HEK293 (cell line): ENCODE results near the gene HAAO.

Source experiments
- CTCF ChIA-PET: fragments of 350-600 bp; formaldehyde crosslinking; extraction: SDS; loops from one replicate; lab custom pipeline; 2021; ENCODE audit warnings: antibody characterized with exemption; lab: Yijun Ruan, JAX
- POLR2A ChIA-PET: fragments of 300-600 bp; formaldehyde crosslinking; extraction: SDS; loops from one replicate; lab custom pipeline; 2020; ENCODE audit warnings: antibody characterized with exemption, inconsistent platforms; lab: Yijun Ruan, JAX
- H3K27ac ChIP-seq: fragments of 200-500 bp; sonication (Bioruptor generic); 2 replicates; pipeline ENCODE4 v1.5.1; 2014; ENCODE audit warnings: low read depth, low read length, control low read depth, inconsistent platforms; ENCODE audit errors: extremely low read depth
- H3K36me3 ChIP-seq, 2 experiments: fragments of 200-500 bp in 1 of 2; sonication (Bioruptor generic) in 1 of 2; 1 replicate in 1 of 2; 2 replicates in 1 of 2; pipeline ENCODE4 v1.5.1; 2014 to 2017; ENCODE audit warnings: inconsistent platforms in 2 of 2, low read length in 2 of 2; ENCODE audit not compliant: control insufficient read depth in 2 of 2, insufficient read depth in 1 of 2
- H3K4me1 ChIP-seq: fragments of 200-500 bp; sonication (Bioruptor generic); 2 replicates; pipeline ENCODE4 v1.5.1; 2014; ENCODE audit warnings: mild to moderate bottlenecking, low read length, inconsistent platforms; ENCODE audit not compliant: control insufficient read depth, insufficient read depth
- H3K4me3 ChIP-seq: 2 replicates; pipeline ENCODE4 v1.5.1; 2011; ENCODE audit warnings: low read depth, mild to moderate bottlenecking, control low read depth, low read length, moderate library complexity
- H3K9me3 ChIP-seq: fragments of 200-500 bp; sonication (Bioruptor generic); 2 replicates; pipeline ENCODE4 v1.5.1; 2014; ENCODE audit warnings: low read depth, low read length, inconsistent platforms; ENCODE audit not compliant: control insufficient read depth, insufficient read depth
- KLF10 ChIP-seq: fragments of 450-650 bp; IDR thresholded peaks from 2 replicates; pipeline ENCODE4 v1.5.1; 2018; ENCODE audit warnings: missing biosample characterization, mild to moderate bottlenecking, missing genetic modification characterization
- KLF8 ChIP-seq: fragments of 450-650 bp; formaldehyde crosslinking; IDR thresholded peaks from 2 replicates; pipeline ENCODE4 v1.5.1; 2016; ENCODE audit warnings: missing biosample characterization, missing genetic modification characterization
- MZF1 ChIP-seq: fragments of 450-650 bp; formaldehyde crosslinking; IDR thresholded peaks from 2 replicates; pipeline ENCODE4 v1.5.1; 2017; ENCODE audit warnings: missing biosample characterization, missing genetic modification characterization, borderline replicate concordance
- ZBTB17 ChIP-seq: fragments of 450-650 bp; formaldehyde crosslinking; IDR thresholded peaks from 2 replicates; pipeline ENCODE4 v1.5.1; 2016; ENCODE audit warnings: missing biosample characterization, missing genetic modification characterization
- ZIC2 ChIP-seq: fragments of 450-650 bp; formaldehyde crosslinking; IDR thresholded peaks from 2 replicates; pipeline ENCODE4 v1.5.1; 2016; ENCODE audit warnings: missing biosample characterization, missing genetic modification characterization
- ZNF175 ChIP-seq: fragments of 450-650 bp; formaldehyde crosslinking; IDR thresholded peaks from 2 replicates; pipeline ENCODE4 v1.5.1; 2016; ENCODE audit warnings: missing biosample characterization, missing genetic modification characterization
- ZNF184 ChIP-seq: fragments of 450-650 bp; IDR thresholded peaks from 2 replicates; pipeline ENCODE4 v1.5.1; 2018; ENCODE audit warnings: missing biosample characterization, mild to moderate bottlenecking, missing genetic modification characterization
- ZNF292 ChIP-seq: fragments of 450-650 bp; formaldehyde crosslinking; IDR thresholded peaks from 2 replicates; pipeline ENCODE4 v1.5.1; 2016; ENCODE audit warnings: low read depth, missing biosample characterization, missing genetic modification characterization, borderline replicate concordance
- ZNF341 ChIP-seq: fragments of 450-650 bp; formaldehyde crosslinking; IDR thresholded peaks from 2 replicates; pipeline ENCODE4; 2016; ENCODE audit warnings: low read depth, missing biosample characterization, missing genetic modification characterization
- ZNF354C ChIP-seq: fragments of 450-650 bp; formaldehyde crosslinking; IDR thresholded peaks from 2 replicates; pipeline ENCODE4 v1.5.1; 2016; ENCODE audit warnings: missing biosample characterization, missing genetic modification characterization, low read depth, borderline replicate concordance
- ZNF362 ChIP-seq: fragments of 450-650 bp; formaldehyde crosslinking; IDR thresholded peaks from 2 replicates; pipeline ENCODE4 v1.5.1; 2016; ENCODE audit warnings: missing biosample characterization, missing genetic modification characterization
- ZNF521 ChIP-seq: fragments of 450-650 bp; formaldehyde crosslinking; IDR thresholded peaks from 2 replicates; pipeline ENCODE4 v1.5.1; 2017; ENCODE audit warnings: missing biosample characterization, mild to moderate bottlenecking, missing genetic modification characterization
- ZNF529 ChIP-seq: fragments of 450-650 bp; formaldehyde crosslinking; IDR thresholded peaks from 2 replicates; pipeline ENCODE4 v1.5.1; 2017; ENCODE audit warnings: missing genetic modification characterization, missing biosample characterization; ENCODE audit not compliant: insufficient replicate concordance
- ZNF558 ChIP-seq: fragments of 450-650 bp; formaldehyde crosslinking; IDR thresholded peaks from 2 replicates; pipeline ENCODE4 v1.5.1; 2016; ENCODE audit warnings: missing biosample characterization, missing genetic modification characterization
- ZNF585B ChIP-seq: fragments of 450-650 bp; formaldehyde crosslinking; IDR thresholded peaks from 2 replicates; pipeline ENCODE4 v1.5.1; 2016; ENCODE audit warnings: missing biosample characterization, missing genetic modification characterization
- ZNF624 ChIP-seq: fragments of 450-650 bp; formaldehyde crosslinking; IDR thresholded peaks from 2 replicates; pipeline ENCODE4 v1.5.1; 2017; ENCODE audit warnings: missing biosample characterization, missing genetic modification characterization
- ZNF658 ChIP-seq: fragments of 450-650 bp; formaldehyde crosslinking; IDR thresholded peaks from 2 replicates; pipeline ENCODE4; 2016; ENCODE audit warnings: missing biosample characterization, missing genetic modification characterization
- ZNF776 ChIP-seq: fragments of 450-650 bp; formaldehyde crosslinking; IDR thresholded peaks from 2 replicates; pipeline ENCODE4 v1.5.0; 2017; ENCODE audit warnings: missing biosample characterization, missing genetic modification characterization, borderline replicate concordance
- ZNF791 ChIP-seq: fragments of 450-650 bp; formaldehyde crosslinking; IDR thresholded peaks from 2 replicates; pipeline ENCODE4 v1.5.1; 2016; ENCODE audit warnings: missing biosample characterization, missing genetic modification characterization
- TF ChIP-seq, protein P1 (sequence below): sonication (generic); formaldehyde crosslinking; IDR thresholded peaks from 2 replicates; pipeline ENCODE4 v1.8.1; 2022; ENCODE audit warnings: mild to moderate bottlenecking, moderate library complexity, missing genetic modification reagents

HAAO gene

GRCh38 chr2:42787424-42787787 lies 5.0 kb downstream of the HAAO start:
- TF ChIP-seq ZNF585B (tag by site-specific recombination) (no peak), ZNF791 (tag by site-specific recombination) (no peak), ZNF362 (tag by site-specific recombination) (no peak), KLF8 (tag by site-specific recombination) (no peak), ZNF292 (no peak), ZNF624 (no peak)
- TF ChIP-seq, protein P1, sequence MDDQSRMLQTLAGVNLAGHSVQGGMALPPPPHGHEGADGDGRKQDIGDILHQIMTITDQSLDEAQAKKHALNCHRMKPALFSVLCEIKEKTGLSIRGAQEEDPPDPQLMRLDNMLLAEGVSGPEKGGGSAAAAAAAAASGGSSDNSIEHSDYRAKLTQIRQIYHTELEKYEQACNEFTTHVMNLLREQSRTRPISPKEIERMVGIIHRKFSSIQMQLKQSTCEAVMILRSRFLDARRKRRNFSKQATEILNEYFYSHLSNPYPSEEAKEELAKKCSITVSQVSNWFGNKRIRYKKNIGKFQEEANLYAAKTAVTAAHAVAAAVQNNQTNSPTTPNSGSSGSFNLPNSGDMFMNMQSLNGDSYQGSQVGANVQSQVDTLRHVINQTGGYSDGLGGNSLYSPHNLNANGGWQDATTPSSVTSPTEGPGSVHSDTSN = no peak
- TF ChIP-seq, all 188 proteins: peak for 0
- no peaks in the 10 kb centered on the region for H3K9me3 ChIP-seq
- POLR2A ChIA-PET = no interaction called here
- no peak overlapping the region for H3K4me3 ChIP-seq
- CTCF ChIA-PET = interaction anchor here (0.5 kb wide), 1 partner anchor 158 kb away, joined by 3 read pairs; no protein-coding TSS in a partner anchor
- H3K36me3 ChIP-seq = no peaks in the 10 kb centered on the region
- no peaks in the 10 kb centered on the region for H3K4me1 ChIP-seq
- H3K27ac ChIP-seq = no peak overlapping the region

DNA sequence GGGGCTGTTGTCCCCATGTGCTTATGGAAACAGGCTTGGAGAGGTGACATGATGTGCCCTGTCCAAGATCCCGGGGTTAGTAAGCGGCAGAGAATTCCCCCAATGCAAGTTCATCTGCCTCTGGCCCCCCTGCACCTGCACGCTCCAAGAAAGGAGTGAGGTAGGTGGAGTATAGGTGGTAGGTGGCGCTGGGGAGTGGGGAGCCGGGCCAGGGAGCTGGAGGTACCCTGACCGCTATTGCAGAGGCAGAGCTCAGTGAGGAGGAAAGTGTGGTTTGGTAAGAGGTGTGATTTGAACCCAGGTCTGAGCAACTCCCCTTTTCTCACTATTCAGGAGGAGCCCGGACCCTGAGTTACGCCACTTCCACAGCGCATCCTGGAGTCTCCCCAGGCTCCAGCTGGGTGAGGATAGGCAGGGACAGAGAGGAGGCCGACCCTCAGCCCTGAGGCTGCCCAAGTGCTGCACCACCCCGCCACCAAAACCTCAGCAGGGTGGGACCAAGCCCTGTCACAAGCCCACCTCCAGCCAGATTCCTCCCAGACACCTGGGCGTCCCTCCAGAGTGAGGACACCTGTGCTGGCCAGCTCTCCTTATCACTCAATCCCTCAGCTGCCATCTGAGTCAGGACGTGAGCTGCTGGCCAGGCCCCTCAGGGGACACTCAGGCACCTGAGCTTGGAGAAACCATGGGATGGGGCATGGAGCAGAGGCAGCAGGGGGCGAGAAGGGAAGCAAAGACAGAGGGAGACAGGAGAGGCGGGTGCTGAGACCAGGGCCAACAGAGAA lies 5.6 kb downstream of the HAAO start:
- H3K4me3 ChIP-seq = no peak overlapping the region
- POLR2A ChIA-PET = no interaction called here
- TF ChIP-seq ZNF354C (no peak), ZIC2 (tag by site-specific recombination) (no peak), ZNF175 (tag by site-specific recombination) (no peak), MZF1 (tag by site-specific recombination) (no peak), ZBTB17 (tag by site-specific recombination) (no peak)
- H3K27ac ChIP-seq = no peak overlapping the region
- H3K9me3 ChIP-seq = no peaks in the 10 kb centered on the region
- H3K36me3 ChIP-seq = no peaks in the 10 kb centered on the region
- no peaks in the 10 kb centered on the region for H3K4me1 ChIP-seq
- CTCF ChIA-PET = interaction anchor here (0.5 kb wide), 1 partner anchor 157 kb away, joined by 3 read pairs; no protein-coding TSS in a partner anchor

GRCh38 chr2:42784204-42784880 lies 8.0 kb downstream of the HAAO start:
- Histone ChIP-seq H3K4me3 (no peak overlapping the region), H3K9me3 (no peaks in the 10 kb centered on the region), H3K27ac (no peak overlapping the region), H3K4me1 (no peaks in the 10 kb centered on the region), H3K36me3 (no peaks in the 10 kb centered on the region)
- ChIA-PET POLR2A (no interaction called here), CTCF (interaction anchor here (1.0 kb wide), 1 partner anchor 26 kb away, joined by 3 read pairs; no protein-coding TSS in a partner anchor)
- TF ChIP-seq KLF10 (tag by site-specific recombination) = no peak

- ChIA-PET CTCF (no interaction called here), POLR2A (no interaction called here)
- no peaks in the 10 kb centered on the region for H3K36me3 ChIP-seq
- no peaks in the 10 kb centered on the region for H3K9me3 ChIP-seq
- H3K4me3 ChIP-seq = no peak overlapping the region
- no peak overlapping the region for H3K27ac ChIP-seq
- no peaks in the 10 kb centered on the region for H3K4me1 ChIP-seq
- TF ChIP-seq ZNF776 = no peak
- TF ChIP-seq ZNF184 (tag by site-specific recombination) = no peak
- TF ChIP-seq ZNF521 = no peak
- TF ChIP-seq ZNF658 = no peak
- TF ChIP-seq ZNF558 (tag by site-specific recombination) = no peak
- TF ChIP-seq ZNF791 (tag by site-specific recombination) = no peak
- TF ChIP-seq ZNF529 (tag by site-specific recombination) = no peak
- TF ChIP-seq, protein P1 = no peak
- no peak for TF ChIP-seq ZNF341 (tag by site-specific recombination)
These were observed 8.9 kb downstream of the HAAO start for GRCh38 chr2:42783511-42783910.
